GM10847 (cell line): ENCODE data around the gene TFB2M.

Experiments
- POLR2A ChIP-seq: IDR thresholded peaks from 2 replicates; pipeline ENCODE4 v1.6.1; 2011; ENCODE audit not compliant: insufficient read length; ENCODE audit errors: extremely low read depth

TFB2M gene

DNA sequence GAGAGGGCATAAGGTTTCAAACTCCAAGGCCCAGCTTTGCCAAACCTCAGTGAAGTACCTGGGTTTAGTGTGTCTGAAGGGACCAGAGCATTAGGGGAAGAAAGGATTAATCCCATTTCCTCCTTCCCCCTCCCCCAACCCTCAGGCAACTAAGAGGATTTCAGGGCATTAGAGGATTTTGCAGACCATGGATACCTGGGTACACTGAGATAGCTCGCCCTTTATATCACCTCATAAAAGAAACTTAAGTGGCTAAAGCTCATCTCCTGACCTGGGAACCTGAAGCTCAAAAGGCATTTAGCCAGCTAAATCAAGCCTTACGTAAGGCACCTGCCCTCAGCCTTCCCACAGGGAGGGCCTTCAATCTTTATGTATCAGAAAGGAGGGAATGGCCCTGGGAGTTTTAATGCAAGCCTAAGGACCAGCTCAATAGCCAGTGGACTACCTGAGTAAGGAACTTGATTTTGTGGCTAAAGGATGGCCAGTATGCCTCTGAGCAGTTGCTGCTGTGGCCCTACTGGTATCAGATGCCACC lies 32.6 kb downstream of the TFB2M start:
- no peak for TF ChIP-seq POLR2A

- no peak for TF ChIP-seq POLR2A
Measured at GRCh38 chr1:246532519-246532918, 33.5 kb downstream of the TFB2M start.

DNA sequence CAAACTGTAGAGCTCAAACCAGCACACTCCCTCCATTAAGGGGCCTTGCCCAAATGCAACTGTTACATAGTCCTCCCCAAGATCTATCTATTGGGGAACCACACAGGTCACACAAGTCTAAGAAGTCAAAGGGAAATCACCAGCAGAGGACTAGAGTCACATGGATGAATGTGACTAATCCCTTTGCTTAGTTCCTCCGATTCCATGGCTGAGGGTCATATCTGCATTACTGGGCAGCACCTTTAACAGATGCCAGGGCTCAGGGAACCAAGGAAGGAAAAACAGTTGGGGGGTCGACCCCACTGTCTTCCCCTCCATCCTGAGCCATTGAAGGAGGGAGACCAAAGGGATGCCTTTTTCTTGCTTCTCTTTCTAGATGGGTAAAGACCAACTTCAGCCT lies 35.6 kb downstream of the TFB2M start:
- TF ChIP-seq POLR2A, result no peak

GRCh38 chr1:246528933-246529731 lies 36.9 kb downstream of the TFB2M start:
- no peak for TF ChIP-seq POLR2A

DNA sequence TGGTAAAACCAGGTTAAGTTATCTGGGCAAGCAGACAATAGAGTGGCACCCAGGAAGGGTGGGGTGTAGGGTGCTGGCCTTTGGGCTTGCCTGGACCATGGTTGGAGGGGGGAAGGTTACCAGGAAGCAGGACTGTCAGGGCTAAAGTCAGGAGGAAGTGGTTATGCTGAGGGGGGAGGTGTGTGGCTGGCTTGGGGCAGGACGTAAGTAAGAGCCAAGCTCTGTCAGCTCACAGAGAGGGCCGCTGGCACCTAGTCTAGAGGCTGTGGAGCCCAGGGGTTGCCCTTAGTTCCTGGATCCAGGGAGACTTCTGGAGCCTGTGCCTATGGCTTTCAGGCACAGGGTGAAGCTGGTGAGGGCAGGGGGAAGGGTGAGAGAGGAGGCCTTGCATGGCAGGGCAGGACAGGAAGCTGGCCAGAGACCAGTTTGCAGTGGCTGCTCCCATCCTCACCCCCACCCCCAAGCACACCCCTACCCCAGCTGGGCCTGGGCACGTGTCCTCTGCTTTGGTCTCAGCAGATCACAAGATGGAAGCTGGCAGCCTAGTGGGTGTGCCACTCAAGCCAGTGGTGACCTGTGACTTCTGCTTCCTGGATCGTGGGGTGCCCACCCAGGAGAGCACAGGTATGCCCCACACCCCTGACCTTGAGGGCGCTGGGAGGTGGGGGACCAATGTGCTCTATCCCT lies 38.5 kb downstream of the TFB2M start:
- TF ChIP-seq POLR2A, result no peak

DNA sequence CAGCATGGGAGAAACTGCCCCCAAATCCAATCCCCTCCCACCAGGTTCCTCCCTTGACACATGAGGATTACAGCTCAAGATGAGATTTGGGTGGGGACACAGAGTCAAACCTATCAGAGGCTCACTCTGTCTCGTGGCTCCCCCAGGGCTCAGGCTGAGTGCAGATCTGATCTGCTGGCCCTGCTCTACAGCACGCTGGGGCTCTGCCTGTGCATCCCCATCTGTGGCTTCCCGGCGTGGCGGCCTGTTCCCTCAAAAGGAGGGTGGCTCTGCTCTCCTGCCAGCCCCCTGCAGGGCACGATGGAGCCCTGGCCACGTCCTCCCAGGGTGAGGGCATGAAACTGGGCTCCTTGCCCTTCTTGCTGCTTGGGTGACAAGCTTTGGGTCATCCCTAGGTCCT lies 39.1 kb downstream of the TFB2M start:
- TF ChIP-seq POLR2A, result no peak

DNA sequence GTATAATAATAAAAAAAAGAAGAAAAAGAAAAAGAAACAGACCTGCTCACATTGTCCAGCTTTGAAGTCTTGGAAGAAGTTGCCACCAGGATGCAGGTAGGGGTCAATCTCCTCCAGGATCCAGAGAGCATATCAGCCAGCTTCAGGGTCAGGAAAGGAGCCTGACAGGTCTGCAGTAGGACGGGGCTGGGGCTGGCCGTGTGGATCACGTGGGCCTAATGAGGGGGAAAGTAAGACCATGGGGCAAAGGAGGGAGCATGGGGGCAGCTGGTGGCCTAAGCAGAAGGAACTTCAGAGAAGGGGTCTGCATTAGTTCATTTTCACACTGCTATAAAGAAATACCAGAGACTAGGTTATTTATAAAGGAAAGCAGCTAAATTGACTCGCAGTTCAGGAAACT lies 39.7 kb downstream of the TFB2M start:
- TF ChIP-seq POLR2A, result no peak

DNA sequence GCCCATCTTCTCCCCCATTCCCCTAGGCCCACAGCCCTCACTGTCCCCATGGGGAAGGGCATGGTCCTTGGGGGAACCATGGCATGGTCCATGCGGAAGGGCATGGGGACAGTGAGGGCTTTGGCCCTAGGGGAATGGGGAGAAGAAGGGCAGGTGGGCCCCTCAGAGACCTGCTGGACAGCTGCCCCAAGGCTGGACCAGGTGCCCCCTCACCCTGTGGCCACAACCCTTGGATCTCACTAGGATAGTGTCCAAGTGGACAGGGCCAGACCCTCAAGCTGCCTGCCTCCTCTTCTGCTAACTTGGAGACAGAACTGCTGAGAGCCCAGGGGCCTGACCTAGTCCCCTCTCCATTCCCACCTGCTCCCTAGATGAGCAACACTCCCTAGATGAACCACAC lies 46.5 kb downstream of the TFB2M start:
- no peak for TF ChIP-seq POLR2A

- no peak for TF ChIP-seq POLR2A
Measured at GRCh38 chr1:246518456-246519205, 47.4 kb downstream of the TFB2M start.

DNA sequence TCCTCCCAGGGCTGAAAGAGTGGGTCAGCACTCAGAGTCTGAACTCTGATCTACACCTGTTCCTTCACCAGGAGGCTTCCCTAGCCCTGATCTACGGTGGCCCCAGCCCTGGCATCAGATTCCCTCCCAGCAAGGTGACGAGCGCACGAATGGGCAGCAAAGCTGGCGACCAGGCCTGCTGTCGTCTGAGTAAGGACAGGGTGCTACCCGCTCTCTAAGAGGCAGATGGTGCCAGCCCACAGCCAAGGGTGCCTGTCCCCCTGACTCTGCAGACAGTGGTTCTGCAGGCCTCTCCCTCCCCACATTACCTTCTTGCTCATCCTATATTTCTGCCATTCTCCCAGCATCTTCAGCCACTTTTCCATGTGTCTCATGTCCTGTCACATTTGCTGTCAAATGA lies 48.7 kb downstream of the TFB2M start:
- TF ChIP-seq POLR2A, result no peak

GRCh38 chr1:246516126-246516525 lies 49.9 kb downstream of the TFB2M start:
- no peak for TF ChIP-seq POLR2A

DNA sequence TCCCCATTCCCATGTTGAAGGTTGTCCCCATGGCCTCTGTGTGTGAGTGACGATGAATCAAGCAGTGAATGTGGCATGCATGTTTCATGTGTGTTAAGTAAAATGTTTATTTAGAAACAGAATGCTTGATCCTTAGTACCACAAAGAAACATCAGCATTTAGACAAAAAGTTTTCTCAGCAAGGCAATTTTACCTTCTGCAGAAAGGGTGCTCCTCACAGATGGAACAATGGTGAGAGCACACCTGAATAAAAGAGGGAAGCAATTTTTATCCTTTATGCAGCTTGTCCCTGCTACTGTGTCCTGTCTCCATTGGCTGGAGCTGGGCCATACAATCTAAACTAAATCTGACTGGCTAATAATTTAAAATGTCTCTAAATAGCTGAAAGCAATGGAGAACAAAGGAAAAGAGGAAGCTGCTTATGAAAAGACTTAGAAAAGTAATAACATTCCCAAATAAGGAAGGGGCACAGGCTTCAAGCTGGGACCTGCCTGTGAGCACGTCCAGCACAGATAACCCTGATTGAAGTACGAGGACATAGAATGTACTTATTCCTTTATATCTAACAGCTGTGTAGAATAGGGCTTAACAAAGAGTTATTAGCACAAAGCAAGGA lies 50.6 kb downstream of the TFB2M start:
- TF ChIP-seq POLR2A, result no peak

DNA sequence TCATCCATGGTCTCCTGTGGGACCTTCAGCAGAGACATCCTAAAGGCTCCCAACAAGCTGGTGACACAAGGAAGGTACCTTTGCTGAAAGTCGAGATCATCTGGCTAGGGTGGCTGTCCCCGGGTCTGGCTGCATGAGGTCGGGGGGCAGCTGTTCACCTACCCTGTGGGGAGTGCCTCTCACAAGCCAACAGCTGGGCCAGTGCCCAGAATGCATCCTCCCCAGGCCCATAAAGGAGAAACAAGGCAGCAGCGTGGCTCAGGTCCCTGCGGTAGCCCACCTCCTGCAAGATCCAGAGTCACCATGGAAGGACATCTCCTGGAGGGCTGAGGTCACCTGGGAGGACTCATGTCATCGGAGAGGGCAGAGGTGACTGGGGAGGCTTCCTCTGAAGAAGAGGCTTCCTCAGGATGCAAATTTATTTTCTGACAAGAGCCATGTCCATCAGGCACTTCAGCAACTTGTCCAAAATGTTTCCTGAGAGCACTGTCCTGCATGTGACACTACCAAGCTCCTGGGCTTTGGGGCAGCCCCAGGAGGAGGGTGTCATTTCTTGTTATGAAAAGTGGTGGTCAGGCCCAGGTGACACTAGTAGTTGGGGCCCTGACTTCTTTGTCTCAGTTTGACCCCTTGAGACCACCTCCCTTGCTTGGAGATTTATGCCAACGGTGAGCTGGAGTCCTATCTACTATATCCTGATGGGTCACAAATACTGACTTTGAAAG lies 52.3 kb downstream of the TFB2M start:
- TF ChIP-seq POLR2A, result no peak

DNA sequence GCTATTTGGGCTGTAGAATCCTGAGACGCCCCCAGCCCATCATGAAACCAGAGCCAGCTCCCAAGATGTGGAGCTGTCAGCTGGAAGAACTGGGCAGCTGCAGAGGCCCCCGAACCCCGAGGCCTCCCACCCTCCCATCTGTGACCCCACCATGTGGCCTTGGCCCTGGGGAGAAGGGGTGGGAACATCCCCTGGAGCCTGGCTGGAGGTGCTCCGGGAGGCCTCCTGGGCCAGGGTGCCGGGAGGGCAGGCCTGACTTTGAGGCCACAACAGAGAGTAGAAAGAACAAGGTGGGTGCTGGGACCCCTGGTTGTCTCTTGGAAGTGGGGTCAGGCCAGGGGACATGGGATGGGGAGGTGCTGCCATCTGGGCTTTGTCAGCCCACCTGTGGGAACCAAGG lies 53.0 kb downstream of the TFB2M start:
- TF ChIP-seq POLR2A, result no peak

- no peak for TF ChIP-seq POLR2A
Measured at GRCh38 chr1:246512635-246513034, 53.4 kb downstream of the TFB2M start.
